HG03378 (cell line): ENCODE measurements around the gene PPP2R2B.
"Not testable (repeated sequence)": the region's sequence is repeated elsewhere in the genome, so short reads cannot be mapped to it uniquely, and the experiment has no call there.

ENCODE experiments used
- ATAC-seq: cut with Tn5 transposase; IDR thresholded peaks from one replicate; pipeline ENCODE4 v1.9.1; 2021; ENCODE audit warnings: mild to moderate bottlenecking, moderate library complexity; ENCODE audit not compliant: unreplicated experiment

The PPP2R2B gene

DNA sequence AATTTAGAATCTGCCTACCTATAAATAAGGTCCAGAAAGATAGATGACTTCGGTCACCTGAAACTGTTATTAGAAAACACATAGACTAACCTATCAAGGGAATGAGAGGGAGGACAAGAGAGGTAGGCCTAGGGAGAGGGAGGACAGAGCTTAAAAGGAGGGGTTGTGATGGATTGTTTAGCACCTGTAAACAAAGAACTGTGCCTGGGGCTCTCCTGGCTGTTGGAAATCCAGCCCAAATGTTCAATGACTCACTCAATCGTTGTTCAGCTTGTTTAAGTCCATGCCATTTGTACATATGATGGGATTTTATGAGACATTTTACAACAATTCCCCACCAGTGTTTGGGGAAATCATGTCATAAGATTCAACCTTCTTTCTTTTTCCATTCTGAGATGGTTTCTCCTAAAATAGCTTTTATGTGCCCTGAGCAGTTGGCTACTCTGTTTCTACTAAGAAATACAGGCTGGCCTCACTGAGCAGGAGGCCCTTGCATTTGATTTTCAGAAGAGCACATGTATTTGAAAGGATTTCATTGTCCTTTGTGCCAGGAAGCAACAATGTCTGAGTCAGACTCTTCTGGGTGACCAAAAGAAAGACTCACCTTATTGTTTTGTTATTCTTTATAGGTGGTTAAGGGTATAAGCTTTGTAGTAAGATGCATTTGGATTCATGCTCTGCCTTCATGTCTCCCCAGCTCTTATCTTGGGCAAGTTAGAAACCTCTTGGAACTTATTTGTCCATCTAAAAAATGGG lies 314.4 kb downstream of the PPP2R2B start:
- ATAC-seq = no peak

DNA sequence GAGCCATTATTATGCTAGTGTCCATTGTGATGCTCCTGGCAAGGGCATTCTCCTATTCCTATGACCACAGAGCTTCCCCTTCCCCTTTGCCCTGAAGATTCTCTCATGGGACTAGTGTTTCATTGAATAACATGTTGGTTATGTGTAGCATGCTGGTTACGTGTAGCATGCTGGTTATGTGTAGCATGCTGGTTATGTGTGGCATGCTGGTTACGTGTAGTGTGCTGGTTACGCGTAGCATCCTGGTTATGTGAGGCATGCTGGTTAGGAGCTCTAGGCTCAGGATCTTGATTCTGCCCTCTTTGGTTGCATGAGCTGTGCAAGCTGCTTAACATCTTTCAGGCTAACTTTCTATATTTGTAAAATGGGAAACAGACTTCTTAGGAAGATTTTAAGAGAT lies 316.1 kb downstream of the PPP2R2B start:
- ATAC-seq = no peak

DNA sequence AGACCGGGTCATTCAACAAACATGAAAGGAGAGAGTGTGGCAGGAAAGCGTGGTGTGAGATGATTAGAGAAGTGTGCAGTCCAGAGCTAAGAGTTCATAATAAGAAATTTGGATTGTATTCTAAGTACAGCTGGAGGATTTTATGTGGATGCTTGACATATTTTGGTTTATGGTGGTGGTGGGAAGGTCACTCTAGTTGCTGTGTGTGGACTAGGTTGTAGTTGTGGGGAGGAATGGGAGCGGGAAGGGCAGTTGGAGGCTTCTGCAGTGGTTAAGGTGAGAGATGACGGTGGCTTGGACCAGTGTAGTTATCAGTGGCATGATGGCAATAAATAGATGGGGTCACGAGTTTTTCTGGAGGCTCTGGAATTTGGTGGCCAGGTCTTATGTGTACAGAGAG lies 316.8 kb downstream of the PPP2R2B start:
- ATAC-seq = no peak

DNA sequence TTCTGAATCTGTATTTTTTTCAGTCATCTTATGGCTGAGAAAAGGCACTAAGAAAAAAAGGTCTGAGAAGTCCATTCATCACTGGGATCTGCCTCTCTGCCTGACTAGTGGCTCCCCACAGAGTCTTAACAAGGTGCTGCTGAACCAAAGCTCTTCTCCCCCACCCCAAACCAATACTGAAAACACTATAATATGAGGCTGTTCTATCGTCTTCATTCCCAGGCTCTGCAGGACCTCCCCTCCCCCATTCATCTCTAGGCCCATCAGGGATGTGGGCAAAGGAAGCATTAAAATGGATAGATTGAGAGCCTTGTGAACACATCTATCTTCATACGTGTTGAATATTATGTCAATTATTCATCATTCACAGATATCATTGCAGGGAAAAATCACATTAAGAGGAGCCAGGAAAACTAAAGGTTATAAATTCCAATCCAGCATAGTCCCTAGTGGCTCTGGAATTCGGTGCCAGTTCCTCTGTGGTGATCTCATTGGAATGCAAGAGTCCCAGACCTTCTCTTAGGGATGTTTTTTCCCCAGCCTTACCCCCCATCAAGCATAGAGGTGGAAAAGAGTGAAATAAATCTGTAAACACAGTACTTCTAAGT lies 318.2 kb downstream of the PPP2R2B start:
- no peak for ATAC-seq

DNA sequence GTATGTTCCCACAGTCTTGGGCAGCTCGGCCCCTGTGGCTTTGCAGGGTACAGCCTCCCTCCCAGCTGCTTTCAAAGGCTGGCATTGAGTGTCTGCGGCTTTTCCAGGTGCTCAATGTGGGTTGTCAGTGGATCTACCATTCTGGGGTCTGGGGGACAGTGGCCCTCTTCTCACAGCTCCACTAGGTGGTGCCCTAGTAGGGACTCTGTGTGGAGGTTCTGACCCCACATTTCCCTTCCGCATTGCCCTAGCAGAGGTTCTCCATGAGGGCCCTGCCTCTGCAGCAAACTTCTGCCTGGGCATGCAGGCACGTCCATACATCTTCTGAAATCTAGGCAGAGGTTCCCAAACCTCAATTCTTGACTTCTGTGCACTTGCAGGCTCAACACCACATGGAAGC lies 321.7 kb downstream of the PPP2R2B start:
- ATAC-seq = not testable (repeated sequence)

DNA sequence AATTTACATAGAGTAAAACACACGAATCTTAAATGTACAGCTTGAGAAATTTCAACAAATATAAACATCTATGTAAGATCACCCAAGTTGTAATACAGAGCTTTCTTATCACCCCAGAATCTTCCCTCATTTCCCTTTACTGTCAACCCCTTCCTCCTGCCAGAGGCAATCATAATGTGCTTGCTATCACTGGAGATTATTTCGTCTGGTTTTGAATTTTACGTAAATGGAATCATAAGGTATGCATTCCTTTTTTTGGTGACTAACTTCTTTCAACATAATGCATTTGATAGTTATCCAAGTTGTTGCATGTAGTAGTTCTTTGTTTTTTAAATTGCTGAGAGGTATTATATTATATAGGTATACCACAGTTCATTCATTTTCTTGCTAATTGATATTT lies 325.1 kb downstream of the PPP2R2B start:
- no peak for ATAC-seq

DNA sequence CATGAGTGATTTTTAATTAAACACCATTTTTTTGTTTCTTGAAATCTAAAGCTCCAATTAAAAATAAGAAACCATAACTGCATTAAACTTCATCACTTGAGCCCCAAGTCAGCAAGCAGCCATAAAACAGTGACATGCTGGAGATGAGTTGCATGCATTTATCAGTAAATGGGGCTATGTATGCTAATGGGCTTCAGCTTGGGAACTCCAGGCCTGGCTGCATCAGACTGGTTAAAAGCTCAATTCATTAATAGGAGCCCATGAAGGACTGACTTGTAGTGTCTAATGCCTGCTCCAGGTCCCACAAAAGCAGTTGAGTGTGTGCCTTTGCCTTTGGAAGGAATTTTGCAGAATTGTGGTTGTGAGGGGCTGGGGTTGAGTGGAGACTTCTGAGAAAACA lies 328.9 kb downstream of the PPP2R2B start:
- no peak for ATAC-seq

DNA sequence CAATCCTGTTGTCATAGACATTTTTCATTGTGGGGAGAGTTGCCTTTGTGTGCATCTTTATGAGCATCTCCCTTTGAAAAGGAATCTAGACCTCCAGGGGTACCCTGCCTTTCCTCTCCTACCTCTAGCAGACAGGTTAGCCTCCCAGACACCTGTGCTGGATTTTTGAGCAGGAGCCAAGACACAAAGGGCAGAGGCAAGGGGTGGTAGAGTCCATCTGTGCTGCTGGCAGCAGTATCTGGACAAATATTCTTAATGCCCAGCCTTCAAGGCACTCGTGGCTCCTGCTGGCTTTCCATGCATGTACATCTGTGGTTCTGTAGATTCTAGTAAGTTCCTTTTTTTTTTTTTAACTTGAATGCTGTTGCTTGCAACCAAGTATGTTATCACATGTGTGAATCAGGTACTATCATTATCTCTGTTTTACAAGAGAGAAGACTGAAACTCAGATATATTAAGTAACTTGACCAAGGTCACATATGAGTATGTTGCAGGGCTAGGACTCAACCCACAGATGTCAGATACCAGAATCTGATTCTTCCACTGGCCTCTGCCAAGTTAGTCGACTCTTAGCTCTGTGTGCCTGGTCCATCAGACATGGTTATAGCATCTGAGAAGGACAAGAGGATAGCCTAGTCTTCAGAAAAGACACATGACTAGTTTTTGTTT lies 329.6 kb downstream of the PPP2R2B start:
- no peak for ATAC-seq

DNA sequence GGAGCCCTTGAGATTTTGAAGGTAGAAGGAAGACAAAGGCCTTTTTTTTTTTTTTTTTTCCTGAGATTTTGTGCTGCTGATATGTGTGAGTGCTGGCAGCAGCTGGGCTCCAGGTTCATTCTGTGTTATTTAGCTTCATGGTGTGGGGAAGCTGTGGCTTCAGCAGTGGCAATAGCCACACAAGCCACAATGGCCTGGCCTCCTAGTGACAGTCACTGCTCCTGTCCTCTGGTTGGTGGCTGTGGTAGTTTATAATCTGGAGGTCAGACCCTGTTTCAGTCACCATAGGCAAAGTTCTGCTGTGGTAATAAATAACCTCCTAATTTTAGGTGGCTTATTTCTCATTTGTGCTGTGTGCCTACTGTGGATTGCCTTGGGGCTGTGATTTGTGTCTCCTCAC lies 334.3 kb downstream of the PPP2R2B start:
- ATAC-seq = no peak

DNA sequence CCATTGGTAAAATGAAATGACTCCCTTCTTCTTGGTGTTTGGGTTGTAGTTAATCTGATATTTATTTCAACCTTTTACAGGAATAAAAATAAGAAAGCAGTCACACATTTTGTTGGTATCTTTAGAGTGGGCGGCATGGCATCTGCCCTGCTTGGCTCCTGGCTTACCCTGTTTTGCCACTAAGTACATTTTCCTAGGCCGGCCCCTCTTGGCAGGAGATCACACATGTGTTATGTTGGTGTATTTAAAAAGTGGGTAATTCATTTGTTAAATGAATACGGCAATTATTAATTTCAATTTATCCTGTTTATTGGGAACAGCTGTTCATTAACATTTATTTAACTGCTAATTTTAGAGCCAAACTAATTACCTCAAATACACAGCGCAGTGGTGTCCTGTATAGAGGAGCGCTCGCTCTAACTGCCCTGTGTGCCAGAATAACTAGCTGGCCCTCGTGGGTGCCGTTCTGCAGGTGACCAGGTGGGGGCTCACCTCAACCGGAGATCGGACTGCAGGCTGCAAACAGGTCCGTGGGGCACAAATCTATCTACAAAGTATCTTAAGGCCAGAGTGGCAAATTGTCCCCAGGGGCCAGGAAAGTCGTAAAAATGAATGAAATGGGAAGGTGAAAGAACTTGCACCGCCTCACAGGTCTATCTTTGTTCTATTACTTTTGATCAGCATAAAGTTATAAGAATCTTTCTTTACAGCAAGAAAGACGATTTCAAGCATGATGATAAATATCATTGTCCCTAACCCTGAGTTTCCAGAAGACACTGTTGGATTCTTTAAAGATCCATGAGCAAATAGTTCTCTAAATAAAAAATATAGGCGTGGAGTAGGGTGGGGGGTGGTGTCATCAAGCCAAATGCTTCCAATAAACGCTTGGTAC lies 336.4 kb downstream of the PPP2R2B start:
- peak; percentile 97 for ATAC-seq

DNA sequence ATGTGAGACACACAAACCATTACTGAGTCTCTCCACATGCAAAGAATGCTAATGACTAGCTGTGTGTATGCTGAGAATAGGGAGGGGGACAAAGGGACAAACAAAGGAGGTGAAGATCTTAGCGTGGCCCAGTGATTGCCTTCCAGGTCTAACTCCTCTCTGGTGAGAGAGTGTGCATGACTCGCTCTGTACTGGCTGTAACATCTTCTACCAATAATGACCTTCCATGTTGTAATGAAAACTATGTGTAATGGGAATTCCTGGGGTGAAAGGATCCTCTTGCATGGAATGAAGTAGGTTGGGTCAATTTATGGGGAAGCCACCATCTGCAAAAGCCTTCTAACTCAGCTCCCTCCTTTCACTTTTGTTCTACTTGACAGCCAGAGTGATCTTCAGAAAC lies 338.1 kb downstream of the PPP2R2B start:
- no peak for ATAC-seq

DNA sequence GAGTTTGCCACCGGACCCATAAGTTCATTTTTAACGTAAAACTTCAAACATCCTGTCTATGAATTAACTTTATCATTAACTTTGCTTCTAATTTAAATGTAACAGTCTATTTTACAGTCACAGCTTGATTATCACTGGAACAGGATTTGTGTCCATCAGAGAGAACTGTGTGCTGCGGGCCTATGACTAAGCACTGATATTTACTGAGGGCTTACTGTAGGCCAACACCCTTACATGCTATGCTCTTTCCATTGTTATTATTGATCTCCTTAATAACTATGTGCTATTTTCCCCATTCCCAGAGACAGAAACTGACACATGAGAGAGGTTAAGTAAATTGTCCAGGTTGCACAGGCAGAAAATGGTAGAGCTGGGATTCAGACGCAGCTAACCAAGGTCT lies 338.6 kb downstream of the PPP2R2B start:
- no peak for ATAC-seq

DNA sequence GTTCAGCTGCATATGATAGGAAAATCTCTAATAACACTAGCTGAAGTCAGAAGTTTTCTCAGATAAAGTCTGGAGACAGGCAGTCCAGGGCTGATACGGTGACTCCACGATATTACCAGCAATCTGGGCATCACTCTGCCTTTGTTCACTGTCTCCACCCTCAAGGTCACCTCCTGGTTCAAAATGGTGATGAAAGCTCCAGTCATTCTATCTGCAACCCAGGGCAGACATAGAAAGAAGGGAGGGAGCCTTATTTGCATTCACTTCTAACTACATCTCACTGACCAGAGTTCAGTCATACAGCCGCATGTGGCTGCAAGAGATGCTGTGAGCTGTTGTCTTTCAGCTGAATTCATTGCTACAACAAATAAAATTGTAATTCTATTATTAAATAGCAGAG lies 340.1 kb downstream of the PPP2R2B start:
- ATAC-seq = no peak

DNA sequence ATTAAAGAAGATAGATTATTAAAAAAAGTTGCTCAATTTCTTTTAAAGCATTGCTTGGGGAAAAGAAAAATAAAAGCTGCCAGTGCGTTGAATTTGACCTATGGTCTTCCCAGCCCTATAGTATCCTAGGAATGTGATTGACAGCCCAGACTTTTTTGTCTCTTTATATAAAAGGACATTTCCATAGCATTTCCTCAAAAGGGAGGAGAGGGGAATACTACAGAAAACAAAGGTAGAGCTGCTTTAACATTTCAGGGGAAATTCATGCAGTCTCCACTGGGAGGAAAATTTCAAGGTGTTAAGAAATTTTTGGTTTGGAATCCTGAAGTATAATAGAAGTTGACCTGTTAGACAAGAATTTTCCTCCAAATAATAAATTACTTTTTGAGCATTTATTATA lies 344.7 kb downstream of the PPP2R2B start:
- no peak for ATAC-seq

DNA sequence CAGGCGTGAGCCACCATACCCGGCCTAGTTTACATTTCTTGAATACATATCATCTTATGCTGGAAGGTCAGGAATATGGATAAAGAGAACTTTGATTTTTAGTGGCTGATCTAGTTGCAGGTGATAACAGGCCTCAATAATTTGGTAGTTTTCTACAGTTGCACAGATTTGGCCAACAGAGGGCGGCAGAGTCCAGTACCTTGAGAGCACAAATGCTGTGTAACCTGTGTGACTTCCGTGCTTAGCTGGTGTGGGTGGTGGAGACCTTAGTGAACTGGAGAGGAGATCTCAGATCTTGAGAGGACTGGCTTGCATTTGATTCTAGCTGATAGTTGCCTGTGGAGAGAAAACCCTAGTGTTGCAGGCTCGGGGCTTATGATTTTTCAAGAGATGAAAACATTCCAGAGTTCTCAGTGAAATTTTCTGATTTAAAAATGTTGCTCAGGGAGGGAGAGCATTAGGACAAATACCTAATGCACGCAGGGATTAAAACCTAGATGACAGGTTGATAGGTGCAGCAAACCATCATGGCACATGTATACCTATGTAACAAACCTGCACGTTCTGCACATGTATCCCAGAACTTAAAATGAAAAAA lies 345.2 kb downstream of the PPP2R2B start:
- peak; percentile 97 for ATAC-seq
